HFFc6 (cell line): ENCODE results near the gene CITED2. TPM values are rescaled to one million over a fixed set of nuclear protein-coding genes. Genes with fewer than 3 reads are reported as not detected.

Experiments
- DNase-seq: peaks from one replicate; pipeline ENCODE4 v3.0.0-alpha.2; 2018
- H3K27ac Mint-ChIP-seq: 2 replicates; pipeline ENCODE4 v1.8.0; 2020; ENCODE audit warnings: mild to moderate bottlenecking, mixed read lengths
- H3K27me3 Mint-ChIP-seq: 2 replicates; pipeline ENCODE4 v1.8.0; 2021; ENCODE audit warnings: mild to moderate bottlenecking, moderate library complexity, mixed read lengths; ENCODE audit not compliant: insufficient read depth
- H3K36me3 Mint-ChIP-seq: 2 replicates; pipeline ENCODE4 v1.8.0; 2021; ENCODE audit warnings: low read depth, mixed read lengths
- H3K4me1 Mint-ChIP-seq: 2 replicates; pipeline ENCODE4 v1.8.0; 2020; ENCODE audit warnings: low read depth, mixed read lengths
- H3K4me3 Mint-ChIP-seq: 2 replicates; pipeline ENCODE4 v1.8.0; 2020; ENCODE audit warnings: mild to moderate bottlenecking, moderate library complexity, mixed read lengths
- H3K9me3 Mint-ChIP-seq: 2 replicates; pipeline ENCODE4 v1.8.0; 2020; ENCODE audit warnings: mild to moderate bottlenecking, mixed read lengths
- CTCF ChIP-seq: fragments of 200-600 bp; sonication (generic); IDR thresholded peaks from 2 replicates; pipeline ENCODE4 v1.5.0; 2021; ENCODE audit warnings: antibody characterized with exemption, mild to moderate bottlenecking
- total RNA-seq, 6 experiments: library from RNA; stranded (reverse); fragmentation: NEBNext Ultra II Directional; extraction: Animal tissue kit (Norgen Biotek cat#: 25700); gene quantifications; 2 replicates in 1 of 6; 3 replicates in 5 of 6; pipeline ENCODE4 v1.2.3, GENCODE V29; 2021

CITED2 gene
- total RNA-seq, 6 experiments from 2014 or later, result 1,147 to 1,717 (median 1,616) TPM

- TF ChIP-seq CTCF, result no peak; the same call in 1 of the 2 replicates
- H3K4me1 Mint-ChIP-seq, result peaks cover 49% of the 10 kb centered on the region
- H3K9me3 Mint-ChIP-seq, result peaks cover 17% of the 10 kb centered on the region
- peaks cover 28% of the 10 kb centered on the region for H3K36me3 Mint-ChIP-seq
- DNase-seq, result peak; percentile 55
- peak overlapping the region; percentile 98 for H3K4me3 Mint-ChIP-seq
- peak overlapping the region; percentile 98 for H3K27ac Mint-ChIP-seq
- H3K27me3 Mint-ChIP-seq, result peaks cover 23% of the 10 kb centered on the region
Measured at GRCh38 chr6:139376604-139377218, 2.3 kb upstream of the CITED2 start.

GRCh38 chr6:139376017-139376330 lies 1.5 kb upstream of the CITED2 start:
- H3K27ac Mint-ChIP-seq, result peak overlapping the region; percentile 98
- no peak for TF ChIP-seq CTCF
- peaks cover 22% of the 10 kb centered on the region for H3K9me3 Mint-ChIP-seq
- peaks cover 47% of the 10 kb centered on the region for H3K4me1 Mint-ChIP-seq
- peaks cover 27% of the 10 kb centered on the region for H3K27me3 Mint-ChIP-seq
- no peak for DNase-seq
- H3K4me3 Mint-ChIP-seq, result peak overlapping the region; percentile 98
- peaks cover 35% of the 10 kb centered on the region for H3K36me3 Mint-ChIP-seq

GRCh38 chr6:139375226-139376016 lies 973 bp upstream of the CITED2 start:
- peaks cover 31% of the 10 kb centered on the region for H3K27me3 Mint-ChIP-seq
- DNase-seq, result peak; percentile 98
- peak; percentile 39; the same call in 1 of the 2 replicates for TF ChIP-seq CTCF
- H3K4me3 Mint-ChIP-seq, result peak overlapping the region; percentile 98
- peaks cover 22% of the 10 kb centered on the region for H3K9me3 Mint-ChIP-seq
- peak overlapping the region; percentile 98 for H3K27ac Mint-ChIP-seq
- H3K36me3 Mint-ChIP-seq, result peaks cover 41% of the 10 kb centered on the region
- H3K4me1 Mint-ChIP-seq, result peaks cover 50% of the 10 kb centered on the region

GRCh38 chr6:139373928-139374356 lies 506 bp downstream of the CITED2 start:
- H3K4me3 Mint-ChIP-seq, result peak overlapping the region; percentile 98
- H3K27ac Mint-ChIP-seq, result peak overlapping the region; percentile 98
- H3K9me3 Mint-ChIP-seq, result peaks cover 22% of the 10 kb centered on the region
- TF ChIP-seq CTCF, result no peak
- peaks cover 44% of the 10 kb centered on the region for H3K36me3 Mint-ChIP-seq
- peaks cover 45% of the 10 kb centered on the region for H3K27me3 Mint-ChIP-seq
- H3K4me1 Mint-ChIP-seq, result peaks cover 53% of the 10 kb centered on the region
- no peak for DNase-seq

GRCh38 chr6:139373154-139373927 lies 1.1 kb downstream of the CITED2 start:
- Mint-ChIP-seq H3K27me3 (peaks cover 49% of the 10 kb centered on the region), H3K36me3 (peaks cover 44% of the 10 kb centered on the region)

More at GRCh38 chr6:139373154-139373927, 1.1 kb downstream of the CITED2 start:
- DNase-seq, result peak; percentile 84
- H3K4me3 Mint-ChIP-seq, result peak overlapping the region; percentile 98
- H3K27ac Mint-ChIP-seq, result peak overlapping the region; percentile 98
- peak; percentile 53; the same call in 1 of the 2 replicates for TF ChIP-seq CTCF
- peaks cover 22% of the 10 kb centered on the region for H3K9me3 Mint-ChIP-seq
- peaks cover 53% of the 10 kb centered on the region for H3K4me1 Mint-ChIP-seq
